ACHN (cell line): ENCODE measurements around the gene FBXO39.
"Not testable (repeated sequence)": the region's sequence is repeated elsewhere in the genome, so short reads cannot be mapped to it uniquely, and the experiment has no call there.

Source experiments
- DNase-seq: peaks from one replicate; pipeline ENCODE4 v3.0.0-alpha.2; 2015
- in situ Hi-C: cut with HindIII; loops from 2 replicates; pipeline ENCODE4 v1.10.0; 2017; ENCODE audit warnings: low sequenced_read_pairs, low pct_ligation_motif_present, low pct_unique_long_range_greater_than_20kb

Gene FBXO39

DNA sequence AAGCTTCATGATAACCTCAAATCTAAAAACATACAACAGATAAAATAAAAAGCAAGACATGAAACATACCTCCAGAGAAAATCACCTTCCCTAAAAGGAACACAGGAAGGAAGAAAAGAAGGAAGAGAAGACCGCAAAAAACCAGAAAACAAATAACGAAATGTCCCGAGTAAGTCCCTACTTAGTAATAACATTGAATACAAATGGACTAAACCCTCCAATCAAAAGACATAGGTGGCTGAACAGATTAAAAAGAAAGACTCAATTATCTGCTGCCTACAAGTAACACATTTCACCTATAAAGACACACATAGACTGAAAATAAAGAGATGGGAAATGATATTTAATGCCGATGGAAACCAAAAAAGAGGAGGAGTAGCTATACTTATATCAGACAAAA lies 6.2 kb downstream of the FBXO39 start:
- DNase-seq: no peak
- in situ Hi-C loops: no loop called here

DNA sequence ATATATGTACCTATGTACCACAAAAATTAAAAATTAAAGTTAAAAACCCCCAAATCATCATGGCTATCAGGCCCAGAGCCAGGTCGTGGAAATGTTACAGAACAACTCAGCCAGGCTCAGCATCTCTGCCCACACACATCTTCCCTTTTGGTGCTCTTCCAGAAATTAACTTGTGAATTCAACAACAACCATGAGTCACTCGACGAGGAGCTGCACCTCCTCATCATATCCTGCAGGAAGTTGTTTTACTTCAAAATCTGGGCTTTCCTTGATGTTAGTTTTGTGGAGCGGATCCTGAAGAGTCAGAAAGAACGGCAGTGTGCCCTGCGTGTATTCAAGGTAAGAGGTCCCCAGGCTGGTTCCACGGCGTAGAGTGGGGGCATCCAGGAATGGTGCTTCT lies 10.6 kb downstream of the FBXO39 start:
- DNase-seq: no peak
- in situ Hi-C loops: no loop called here

DNA sequence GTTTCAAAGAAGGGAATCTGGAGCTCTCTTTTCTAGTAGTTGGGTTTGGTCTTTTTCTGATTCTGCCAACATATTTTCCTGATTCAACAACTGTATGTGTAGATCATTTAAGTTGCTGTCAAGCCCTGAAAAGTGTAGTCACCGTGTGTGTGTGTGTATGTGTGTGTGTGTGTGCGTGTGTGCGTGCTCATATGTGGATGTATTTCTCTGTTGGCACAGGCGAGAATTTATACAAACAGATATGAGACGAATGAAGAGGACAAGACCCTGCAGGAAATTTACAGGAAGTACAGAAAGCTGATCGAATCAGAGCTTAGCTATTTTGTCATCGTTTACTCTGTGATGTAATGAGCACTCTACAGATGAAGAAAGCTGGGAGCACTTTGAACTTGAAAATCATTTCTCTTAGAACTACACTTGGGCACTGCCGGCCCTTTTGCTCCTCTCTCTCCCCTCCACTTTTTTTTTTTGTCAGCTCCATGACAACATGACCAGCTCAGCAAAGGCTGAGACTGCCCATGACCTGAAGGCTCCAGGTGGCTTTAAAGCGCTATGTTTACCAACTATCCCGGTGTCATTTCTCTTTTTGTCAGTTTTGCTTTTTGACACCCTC lies 11.2 kb downstream of the FBXO39 start:
- in situ Hi-C loops: no loop called here

DNA sequence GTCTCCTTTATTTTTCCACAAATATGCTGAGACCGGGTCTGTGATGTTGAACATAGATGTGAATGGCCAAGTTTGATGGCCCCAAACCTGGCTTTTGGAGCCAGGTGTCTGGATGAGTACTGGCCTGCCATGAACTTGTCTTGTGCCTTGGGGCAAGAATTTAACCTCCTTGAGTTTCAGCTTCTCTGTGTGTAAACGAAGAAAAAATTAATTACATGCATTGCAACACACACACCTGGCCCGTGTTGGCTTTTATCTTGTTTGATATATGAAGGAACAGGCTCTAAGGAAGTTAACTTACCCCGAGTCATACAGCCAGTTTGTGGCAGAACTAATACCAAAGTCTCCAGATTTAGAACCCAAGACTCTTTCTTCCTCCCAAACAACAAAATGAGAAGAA lies 13.1 kb downstream of the FBXO39 start:
- no peak for DNase-seq
- in situ Hi-C loops: no loop called here

More for the DNA sequence above, 11.2 kb downstream of the FBXO39 start:
- DNase-seq: no peak

DNA sequence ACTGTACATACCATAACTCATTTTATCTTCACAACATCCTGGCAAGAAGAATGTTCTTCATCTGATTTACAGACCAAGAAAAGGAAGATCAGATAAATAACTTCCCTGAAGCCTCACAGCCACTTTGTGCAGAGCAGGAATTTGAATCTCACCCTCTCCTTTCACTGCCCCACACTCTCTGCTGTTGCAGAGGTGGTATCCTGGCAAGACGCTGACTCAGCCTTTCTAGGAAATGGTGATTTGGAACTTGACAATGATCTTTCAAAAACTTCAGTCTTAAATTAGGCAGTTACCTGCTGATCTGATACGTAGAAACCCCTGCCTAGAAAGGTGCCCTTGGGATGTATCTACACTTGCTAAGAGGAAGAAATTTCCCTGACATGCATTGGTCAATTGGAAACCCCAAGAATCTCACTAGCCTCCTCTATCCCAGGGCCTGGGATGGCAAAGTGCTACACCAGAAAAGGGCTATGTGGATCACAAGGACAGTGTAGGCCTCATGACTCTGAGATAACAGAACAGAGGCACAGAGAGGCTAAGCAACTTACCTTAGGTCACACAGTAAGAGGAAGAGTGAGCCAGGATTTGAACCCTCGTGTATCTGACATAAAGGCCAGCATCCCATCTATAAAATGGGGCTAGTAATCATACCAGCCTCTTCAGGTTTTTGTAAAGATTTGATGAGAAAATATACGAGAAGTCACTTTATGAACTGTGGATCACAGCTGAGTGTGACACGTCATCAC lies 17.9 kb downstream of the FBXO39 start:
- in situ Hi-C loops: no loop called here
- no peak for DNase-seq

DNA sequence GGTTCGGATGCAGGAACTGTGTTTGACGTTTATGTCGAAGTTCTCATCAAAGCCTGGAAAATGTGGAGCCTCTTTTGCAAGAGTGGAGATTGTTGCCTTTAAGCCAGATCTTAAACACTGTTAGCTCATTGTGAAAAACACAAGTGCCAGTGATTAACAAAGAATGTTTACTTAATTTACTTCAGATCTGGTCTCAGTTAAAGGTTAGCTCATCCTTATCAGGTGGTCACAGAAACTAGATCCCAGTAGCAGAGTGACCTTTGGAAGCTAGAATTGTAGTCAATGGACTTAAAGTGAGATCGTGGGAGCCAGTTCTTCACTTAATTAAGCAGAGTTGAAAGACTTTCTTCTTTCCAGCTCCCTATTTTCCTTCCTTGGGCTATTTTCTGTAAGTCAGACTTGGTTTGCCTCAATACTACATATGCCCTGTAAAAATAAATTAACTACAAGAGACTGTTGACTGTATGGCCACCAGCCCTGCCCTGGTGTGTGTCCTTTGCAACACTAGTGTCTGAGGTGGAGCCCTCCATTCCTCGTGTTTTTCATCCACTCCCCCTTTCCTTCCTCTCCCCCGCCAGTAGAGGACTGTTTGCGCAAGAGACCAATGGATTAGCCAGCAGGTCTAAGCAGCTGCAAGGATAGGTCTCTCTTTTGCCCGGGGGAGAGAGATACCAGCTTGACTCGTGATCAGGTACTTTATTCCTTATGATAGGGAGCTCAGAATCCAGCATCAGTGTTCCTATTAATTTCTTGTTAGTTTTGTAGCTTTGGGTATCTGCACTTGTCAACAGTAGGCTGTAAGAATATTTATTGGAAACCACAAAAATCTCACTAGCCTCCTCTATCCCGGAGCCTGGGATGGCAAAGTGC lies 20.2 kb downstream of the FBXO39 start:
- in situ Hi-C loops: no loop called here
- DNase-seq: no peak

DNA sequence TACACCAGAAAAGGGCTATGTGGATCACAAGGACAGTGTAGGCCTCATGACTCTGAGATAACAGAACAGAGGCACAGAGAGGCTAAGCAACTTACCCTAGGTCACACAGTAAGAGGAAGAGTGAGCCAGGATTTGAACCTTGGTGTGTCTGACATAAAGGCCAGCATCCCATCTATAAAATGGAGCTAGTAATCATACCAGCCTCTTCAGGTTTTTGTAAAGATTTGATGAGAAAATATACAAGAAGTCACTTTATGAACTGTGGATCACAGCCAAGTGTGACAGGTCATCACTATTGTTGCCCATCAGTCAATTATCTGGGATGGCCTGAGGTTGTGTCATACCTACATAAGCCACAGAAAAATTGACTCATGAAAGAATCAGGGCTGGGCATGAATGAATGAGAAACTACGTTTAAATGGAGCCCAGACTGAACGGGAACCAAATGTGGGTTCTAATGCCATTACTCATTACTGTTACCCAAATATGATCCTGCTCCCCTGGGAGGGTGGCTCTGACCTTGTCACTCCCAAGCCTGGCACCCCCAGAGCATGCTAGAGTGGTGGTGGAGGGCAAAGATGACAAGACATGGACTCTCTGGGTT lies 21.0 kb downstream of the FBXO39 start:
- DNase-seq: no peak
- in situ Hi-C loops: no loop called here

DNA sequence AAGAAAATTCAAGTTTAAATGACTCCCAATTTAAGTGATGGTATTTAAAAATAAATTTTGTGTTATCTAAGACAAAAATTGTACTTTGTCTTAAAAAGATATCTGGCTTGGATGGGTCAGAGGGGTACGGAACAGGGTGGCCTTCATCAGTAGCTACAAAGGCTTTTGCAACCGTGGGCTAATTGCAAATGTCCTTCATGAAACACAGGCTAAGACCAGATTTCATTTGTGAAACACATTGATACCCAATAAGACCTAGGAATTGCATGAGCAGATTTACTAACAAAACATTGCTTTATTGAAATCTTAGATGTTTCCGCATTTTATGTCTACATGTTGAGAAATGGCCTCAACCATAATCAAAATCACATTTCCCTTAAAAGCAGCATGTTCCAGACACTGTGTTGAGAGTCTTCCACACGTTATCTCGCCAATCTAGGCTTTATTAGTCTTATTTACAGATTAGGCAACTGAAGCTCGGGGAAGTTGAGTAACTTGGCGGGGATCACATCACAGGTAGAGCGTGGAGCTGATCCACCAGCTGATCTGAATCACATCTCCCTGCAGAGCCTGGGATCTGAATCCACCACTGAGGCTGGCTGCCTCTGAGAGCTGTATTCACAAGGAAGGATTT lies 21.8 kb downstream of the FBXO39 start:
- DNase-seq: no peak
- in situ Hi-C loops: no loop called here

DNA sequence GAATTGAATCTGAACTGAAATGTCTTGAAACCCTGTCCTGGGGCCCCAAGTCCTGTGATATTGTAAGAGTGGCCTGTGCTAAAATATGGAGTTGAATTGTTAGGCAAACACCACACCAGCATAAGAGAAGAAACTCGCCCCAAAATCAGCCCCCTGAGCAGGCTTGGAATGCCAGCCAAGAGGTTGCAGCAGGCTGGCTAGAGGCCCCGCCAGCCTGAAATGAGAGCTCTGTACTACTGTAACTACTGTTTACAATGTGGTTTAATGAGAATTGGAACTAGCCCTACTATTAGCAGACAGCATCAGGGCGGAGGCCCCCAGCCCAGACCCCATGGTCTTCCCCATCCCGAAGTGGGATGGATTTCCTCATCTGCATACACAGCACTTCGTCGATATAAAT lies 23.7 kb downstream of the FBXO39 start:
- DNase-seq: no peak
- in situ Hi-C loops: no loop called here

DNA sequence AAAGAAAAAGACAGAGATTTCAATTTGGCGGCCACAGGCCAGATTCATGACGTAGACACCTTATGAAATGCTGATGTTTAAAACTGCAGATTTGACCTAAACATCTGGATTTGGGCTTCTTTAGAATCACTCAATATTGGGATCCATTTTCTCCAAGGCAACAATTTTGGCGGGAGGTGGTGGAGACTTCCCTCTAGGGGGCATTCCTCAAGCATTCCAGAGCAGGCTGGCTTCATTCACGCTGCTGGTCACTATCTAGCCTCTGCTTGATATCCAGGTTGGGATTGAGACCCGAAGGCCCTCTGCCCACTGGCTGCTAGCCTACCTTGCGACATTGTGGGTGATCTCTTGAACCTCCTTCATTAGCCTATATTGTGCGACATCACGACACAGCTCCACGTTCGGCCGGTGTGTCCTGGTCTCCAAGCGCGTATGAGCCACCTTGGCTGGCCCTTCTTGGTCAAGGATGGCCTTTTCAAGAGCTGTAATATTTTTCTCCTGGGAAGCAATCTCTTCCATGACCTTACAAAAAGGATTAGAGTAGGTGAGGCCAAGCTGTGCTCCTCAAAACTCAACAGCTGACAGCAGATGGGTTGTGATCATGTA lies 24.5 kb downstream of the FBXO39 start:
- in situ Hi-C loops: no loop called here
- DNase-seq: no peak

DNA sequence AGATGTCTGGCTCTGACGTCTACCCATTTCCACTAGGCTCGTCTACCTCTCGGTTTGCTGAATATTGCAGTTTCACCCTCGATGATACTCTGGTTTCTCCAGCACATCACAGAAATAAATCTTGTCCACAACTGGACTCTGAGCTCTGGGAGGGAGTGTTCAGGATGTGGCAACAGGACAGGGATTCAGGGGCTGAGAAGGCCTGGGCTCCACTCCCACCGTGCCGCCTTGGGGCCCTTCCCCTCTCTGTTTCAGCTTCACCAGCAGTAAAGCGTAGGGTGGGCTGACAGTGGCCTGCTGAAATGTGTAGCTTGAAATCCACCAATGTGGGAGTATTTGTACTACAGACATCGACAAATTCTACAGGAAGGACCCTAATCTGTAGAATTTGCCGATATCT lies 35.5 kb downstream of the FBXO39 start:
- no peak for DNase-seq
- in situ Hi-C loops: no loop called here

DNA sequence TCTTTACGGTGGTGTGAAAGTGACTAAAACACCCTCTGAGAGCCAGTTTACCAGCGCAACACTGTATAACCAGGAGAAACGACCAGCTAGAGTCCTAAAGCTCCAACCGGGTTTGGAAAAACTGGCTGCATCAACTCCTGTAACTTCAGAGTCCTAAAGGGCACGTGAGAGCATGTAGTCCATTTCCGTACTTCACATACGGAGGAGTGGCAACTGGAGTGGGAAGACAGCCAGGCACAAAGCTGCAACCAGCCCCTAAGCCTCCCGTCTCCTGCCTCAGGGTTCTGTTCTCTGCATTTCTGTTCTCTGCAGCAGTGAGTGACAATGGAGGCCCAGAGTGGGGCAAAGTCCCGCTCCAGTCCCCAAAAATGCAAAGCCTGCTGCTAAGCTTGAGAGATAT lies 36.3 kb downstream of the FBXO39 start:
- DNase-seq: no peak
- in situ Hi-C loops: no loop called here

DNA sequence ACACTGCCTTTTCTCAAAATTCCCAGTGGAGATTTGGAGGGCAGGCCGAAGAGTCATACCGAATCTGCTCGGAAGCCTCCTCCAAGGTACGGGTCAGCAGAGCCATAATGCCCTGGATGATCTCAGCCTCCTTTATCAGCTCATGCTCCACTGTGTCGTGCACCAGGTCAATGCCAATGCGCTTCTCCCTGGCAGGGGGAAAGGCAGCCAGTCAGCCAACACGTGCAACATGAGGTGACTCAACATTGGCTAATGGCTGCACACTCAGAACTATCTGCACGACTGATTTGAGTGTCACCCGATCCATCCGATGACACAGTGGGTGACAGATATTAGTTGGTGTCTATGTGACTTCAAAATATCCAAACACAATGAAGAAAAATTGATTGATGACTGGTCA lies 39.8 kb downstream of the FBXO39 start:
- DNase-seq: no peak

DNA sequence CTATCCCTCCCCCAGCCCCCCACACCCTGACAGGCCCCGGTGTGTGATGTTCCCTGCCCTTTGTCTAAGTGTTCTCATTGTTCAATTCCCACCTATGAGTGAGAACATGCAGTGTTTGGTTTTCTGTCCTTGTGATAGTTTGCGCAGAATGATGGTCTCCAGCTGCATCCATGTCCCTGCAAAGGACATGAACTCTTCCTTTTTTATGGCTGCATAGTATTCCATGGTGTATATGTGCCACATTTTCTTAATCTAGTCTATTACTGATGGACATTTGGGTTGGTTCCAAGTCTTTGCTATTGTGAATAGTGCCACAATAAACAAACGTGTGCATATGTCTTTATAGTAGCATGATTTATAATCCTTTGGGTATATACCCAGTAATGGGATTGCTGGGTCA lies 40.4 kb downstream of the FBXO39 start:
- DNase-seq, in situ Hi-C loops: not testable (repeated sequence)

More for the DNA sequence above, 39.8 kb downstream of the FBXO39 start:
- in situ Hi-C loops: no loop called here

DNA sequence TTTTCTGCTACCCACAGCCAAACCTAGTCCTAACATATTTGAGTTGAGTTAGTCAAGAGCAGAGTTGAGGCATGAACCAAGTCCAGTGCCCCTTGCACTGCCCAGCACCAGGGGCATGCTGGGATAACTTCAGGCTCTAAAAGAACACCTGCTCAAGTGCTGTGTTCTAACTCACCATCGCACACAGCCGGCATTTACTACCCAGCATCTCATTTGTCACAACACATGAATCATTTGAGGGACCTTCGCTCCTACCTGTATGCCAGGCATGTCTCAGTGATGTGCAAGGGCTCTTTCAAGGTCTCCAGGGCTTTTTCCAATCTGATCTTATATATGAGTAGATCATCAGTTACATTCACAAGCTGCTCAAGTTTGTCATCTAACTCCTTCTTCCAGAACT lies 42.9 kb downstream of the FBXO39 start:
- no peak for DNase-seq
- in situ Hi-C loops: no loop called here

DNA sequence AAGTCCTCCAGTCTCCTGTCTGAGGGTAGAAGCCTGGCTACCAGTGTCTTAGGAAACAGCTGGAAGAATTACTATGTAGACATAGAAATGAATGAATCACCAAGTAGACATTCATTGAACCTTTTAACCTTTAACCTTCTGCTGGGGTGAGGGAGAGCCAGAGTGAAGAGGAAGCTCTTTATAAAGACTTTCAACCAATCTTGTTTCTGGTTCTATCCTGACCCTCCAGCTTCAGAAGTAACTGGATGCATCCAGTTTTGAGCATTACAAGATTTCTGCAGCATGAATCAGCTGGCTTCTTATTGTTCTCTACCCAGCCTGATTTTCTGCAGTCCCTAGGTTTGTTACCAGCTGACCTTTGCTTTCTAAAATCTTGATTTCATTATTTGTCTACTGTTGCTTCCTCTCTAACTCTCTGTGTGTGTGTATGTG lies 47.0 kb downstream of the FBXO39 start:
- in situ Hi-C loops: no loop called here
- no peak for DNase-seq

DNA sequence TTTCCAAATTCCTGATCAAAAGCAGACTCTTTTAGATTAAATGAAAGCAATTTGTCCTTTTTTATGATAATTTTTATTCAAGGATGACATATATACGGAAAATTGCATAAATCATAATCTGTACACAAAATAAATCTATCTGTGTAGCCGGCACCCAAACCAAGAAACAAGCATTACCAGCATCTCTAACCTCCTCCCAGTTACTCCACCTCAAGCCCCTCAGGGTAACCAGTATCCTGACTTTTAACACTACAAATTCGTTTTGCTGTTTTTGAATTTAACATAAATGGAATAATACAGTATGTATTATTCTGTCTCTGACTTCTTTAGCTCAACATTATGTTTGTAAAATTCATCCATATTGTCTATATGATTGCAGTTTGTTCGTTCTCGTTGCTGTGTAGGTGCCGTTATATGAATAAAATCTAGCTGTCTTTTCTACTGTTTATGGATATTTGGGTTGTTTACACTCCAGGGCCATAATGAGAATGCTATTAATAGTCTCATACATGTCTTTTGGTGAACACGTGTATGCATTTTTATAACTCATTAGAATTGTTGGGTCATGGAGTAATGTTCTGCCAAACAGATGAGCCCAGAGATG lies 54.5 kb downstream of the FBXO39 start:
- no peak for DNase-seq
- in situ Hi-C loops: no loop called here

DNA sequence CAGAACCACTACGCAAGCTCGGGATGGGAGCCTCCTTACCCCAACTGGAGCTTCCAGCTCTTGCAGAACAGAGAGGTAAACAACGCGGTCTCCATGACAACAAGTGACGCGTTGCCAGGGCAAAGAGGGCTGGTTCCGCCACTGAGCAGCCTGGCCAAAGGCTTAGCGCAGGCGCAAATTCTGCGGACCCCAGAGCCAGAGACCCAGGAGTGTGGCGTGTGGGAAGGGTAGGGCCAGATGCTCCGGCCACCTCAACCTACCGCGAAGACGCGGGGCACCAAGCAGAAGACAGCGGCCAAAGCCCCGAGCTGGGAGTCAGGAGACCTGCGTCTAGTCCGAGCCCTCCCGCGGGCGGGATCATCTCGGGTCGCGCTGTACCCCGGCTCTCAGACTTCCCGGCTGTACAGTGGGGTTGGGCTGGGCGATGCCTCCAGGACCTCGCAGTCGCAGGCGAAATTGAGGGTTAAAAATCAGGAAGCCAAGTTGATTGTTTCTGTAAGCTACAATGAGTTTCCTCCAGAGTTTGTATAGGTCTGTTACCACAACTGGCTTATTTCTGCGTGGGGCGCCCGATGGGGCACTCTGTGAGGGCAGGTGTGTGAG lies 55.7 kb downstream of the FBXO39 start, which contains the start of gene TEKT1:
Gene TEKT1, minus strand, starts transcription at position 69 of the 603 bp plus-strand sequence. CDS start 1,353 bp downstream, outside the sequence.
- in situ Hi-C loops: no loop called here
- no peak for DNase-seq
